MM.1S (cell line): ENCODE results near the gene SEPTIN14.
"Not testable (repeated sequence)": the region's sequence is repeated elsewhere in the genome, so short reads cannot be mapped to it uniquely, and the experiment has no call there.

Experiments used
- DNase-seq: peaks from one replicate; pipeline ENCODE4 v3.0.0-alpha.2; 2015
- H2AFZ ChIP-seq: fragments of 300-600 bp; sonication (generic); 2 replicates; pipeline ENCODE4 v1.6.0; 2016; ENCODE audit warnings: antibody characterized with exemption, low read length
- H3F3A ChIP-seq: fragments of 300-600 bp; sonication (generic); 2 replicates; pipeline ENCODE4 v1.6.1; 2016; ENCODE audit warnings: mild to moderate bottlenecking, antibody characterized with exemption, low read length, moderate library complexity, mixed read lengths; ENCODE audit not compliant: insufficient read depth
- H3K27ac ChIP-seq: fragments of 300-600 bp; sonication (generic); 2 replicates; pipeline ENCODE4 v1.5.1; 2016; ENCODE audit warnings: mild to moderate bottlenecking, low read length
- H3K27me3 ChIP-seq: fragments of 300-600 bp; sonication (generic); replicated peaks from 2 replicates; pipeline ENCODE4 v1.6.0; 2016; ENCODE audit warnings: low read length; ENCODE audit not compliant: insufficient read depth
- H3K36me3 ChIP-seq: fragments of 300-600 bp; sonication (generic); replicated peaks from 2 replicates; pipeline ENCODE4 v1.6.1; 2016; ENCODE audit warnings: mild to moderate bottlenecking, low read length, mixed read lengths; ENCODE audit not compliant: insufficient read depth
- H3K4me1 ChIP-seq: fragments of 300-600 bp; sonication (generic); 2 replicates; pipeline ENCODE4 v1.6.1; 2016; ENCODE audit warnings: low read length, mixed read lengths
- H3K4me2 ChIP-seq: fragments of 300-600 bp; sonication (generic); 2 replicates; pipeline ENCODE4 v1.6.0; 2016; ENCODE audit warnings: low read depth, low read length
- H3K4me3 ChIP-seq: fragments of 300-600 bp; sonication (generic); 2 replicates; pipeline ENCODE4 v1.5.1; 2016; ENCODE audit warnings: low read length, mixed read lengths
- H3K79me2 ChIP-seq: fragments of 300-600 bp; sonication (generic); 2 replicates; pipeline ENCODE4 v1.6.1; 2016; ENCODE audit warnings: mixed run types, low read length, mixed read lengths
- H3K9ac ChIP-seq: fragments of 300-600 bp; sonication (generic); 2 replicates; pipeline ENCODE4 v1.6.1; 2016; ENCODE audit warnings: low read length, mixed read lengths
- H3K9me2 ChIP-seq: fragments of 300-600 bp; sonication (generic); replicated peaks from 2 replicates; pipeline ENCODE4 v1.6.1; 2016; ENCODE audit warnings: mild to moderate bottlenecking, low read length, mixed read lengths; ENCODE audit not compliant: insufficient read depth
- H3K9me3 ChIP-seq: fragments of 300-600 bp; sonication (generic); replicated peaks from 2 replicates; pipeline ENCODE4 v1.6.1; 2016; ENCODE audit warnings: mild to moderate bottlenecking, low read length, mixed read lengths; ENCODE audit not compliant: insufficient read depth
- H4K20me1 ChIP-seq: fragments of 300-600 bp; sonication (generic); 2 replicates; pipeline ENCODE4 v1.6.1; 2016; ENCODE audit warnings: mild to moderate bottlenecking, low read length, moderate library complexity, mixed read lengths; ENCODE audit not compliant: insufficient read depth
- CTCF ChIP-seq: fragments of 300-600 bp; sonication (generic); IDR thresholded peaks from 2 replicates; pipeline ENCODE4 v1.5.1; 2016; ENCODE audit warnings: antibody characterized with exemption, low read length, mixed read lengths
- EZH2 ChIP-seq: fragments of 300-600 bp; sonication (generic); optimal IDR thresholded peaks from 2 replicates; pipeline ENCODE3; 2017; ENCODE audit warnings: low read depth, mild to moderate bottlenecking, antibody characterized with exemption, low read length, mixed read lengths
- EZH2phosphoT487 ChIP-seq: fragments of 300-600 bp; sonication (generic); IDR thresholded peaks from 2 replicates; pipeline ENCODE4 v1.6.1; 2018; ENCODE audit warnings: antibody characterized with exemption, low read length

Gene SEPTIN14

DNA sequence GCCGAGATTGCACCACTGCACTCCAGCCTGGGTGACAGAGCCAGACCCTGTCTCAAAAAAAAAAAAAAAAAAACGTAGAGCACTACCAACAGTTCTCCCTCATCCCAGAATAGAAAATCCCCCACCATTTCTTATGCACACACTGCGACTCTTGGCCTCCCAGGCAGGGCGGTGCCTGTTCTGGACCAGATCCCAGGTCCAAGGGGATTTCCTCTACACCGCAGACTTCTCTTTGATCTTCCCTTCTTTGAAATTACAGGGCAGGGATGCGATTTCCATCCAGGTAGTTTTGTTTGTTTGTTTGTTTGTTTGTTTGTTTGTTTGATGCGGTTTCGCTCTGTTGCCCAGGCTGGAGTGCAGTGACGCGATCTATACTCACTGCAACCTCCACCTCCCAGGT, 91.8 kb downstream of the SEPTIN14 start:
- Histone ChIP-seq H4K20me1 (no peaks in the 10 kb centered on the region), H3K27ac (no peak overlapping the region), H3K4me2 (no peak overlapping the region), H3K9me3 (no peaks in the 10 kb centered on the region), H3F3A (no peaks in the 10 kb centered on the region), H2AFZ (no peak overlapping the region), H3K9me2 (no peaks in the 10 kb centered on the region), H3K4me1 (no peaks in the 10 kb centered on the region), H3K36me3 (no peaks in the 10 kb centered on the region), H3K27me3 (no peaks in the 10 kb centered on the region), H3K79me2 (no peaks in the 10 kb centered on the region), H3K9ac (no peak overlapping the region), H3K4me3 (no peak overlapping the region)
- TF ChIP-seq CTCF (no peak), EZH2phosphoT487 (no peak), EZH2 (no peak)
- no peak for DNase-seq

DNA sequence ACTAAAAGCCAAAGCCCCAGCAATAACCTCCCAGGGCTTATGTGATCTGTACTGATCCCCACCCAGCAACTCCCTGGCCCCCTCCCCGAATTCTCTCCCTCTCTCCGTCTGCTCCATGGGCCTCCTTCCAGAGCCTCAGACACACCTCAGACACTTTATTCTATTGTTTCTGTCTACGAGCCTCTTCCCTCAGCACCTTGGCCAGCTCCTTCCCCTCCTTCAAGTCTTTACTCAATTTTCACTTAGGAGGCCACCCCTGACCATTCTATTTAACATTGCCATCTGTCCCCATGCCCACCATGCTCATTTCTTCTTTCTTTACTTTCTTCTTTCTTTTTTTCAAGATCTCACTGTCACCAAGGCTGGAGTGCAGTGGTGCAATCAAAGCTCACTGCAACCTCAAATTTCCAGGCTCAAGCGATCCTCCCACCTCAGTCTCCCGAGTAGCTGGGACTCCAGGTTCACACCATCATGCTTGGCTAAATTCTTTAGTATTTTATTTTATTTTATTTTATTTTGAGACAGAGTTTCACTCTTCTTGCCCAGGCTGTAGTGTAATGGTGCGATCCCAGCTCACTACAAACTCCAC, 109.2 kb downstream of the SEPTIN14 start:
- H3K9me2 ChIP-seq, H3F3A ChIP-seq, H3K4me1 ChIP-seq, DNase-seq, H3K27ac ChIP-seq, H3K79me2 ChIP-seq, H3K9me3 ChIP-seq, H3K4me3 ChIP-seq, H3K27me3 ChIP-seq, H4K20me1 ChIP-seq, H3K9ac ChIP-seq, H2AFZ ChIP-seq, H3K36me3 ChIP-seq, H3K4me2 ChIP-seq: not testable (repeated sequence)

GRCh38 chr7:55744706-55745105, 117.8 kb downstream of the SEPTIN14 start:
- not testable (repeated sequence) for H3K4me1 ChIP-seq, H3K9me3 ChIP-seq, H3K27ac ChIP-seq, H4K20me1 ChIP-seq, H3K79me2 ChIP-seq, H3K9me2 ChIP-seq, H3K9ac ChIP-seq, H2AFZ ChIP-seq, H3K4me3 ChIP-seq, H3K36me3 ChIP-seq, DNase-seq, H3F3A ChIP-seq, H3K4me2 ChIP-seq, H3K27me3 ChIP-seq
